IPS DF 6.9 (cell line): ENCODE results near the gene POMZP3.
"Not testable (repeated sequence)": the region's sequence is repeated elsewhere in the genome, so short reads cannot be mapped to it uniquely, and the experiment has no call there.

Experiments used
- DNase-seq: peaks from one replicate; pipeline ENCODE4 v3.0.0-alpha.2; 2013; ENCODE audit warnings: low read depth, low spot score
- H3K27ac ChIP-seq: one replicate; pipeline ENCODE4 v1.5.1; 2013; ENCODE audit warnings: low read length, control low read depth
- H3K27me3 ChIP-seq: 2 replicates; pipeline ENCODE4 v1.6.1; 2013; ENCODE audit warnings: mild to moderate bottlenecking, low read length; ENCODE audit not compliant: control insufficient read depth, insufficient read depth
- H3K36me3 ChIP-seq: 2 replicates; pipeline ENCODE4 v1.6.1; 2013; ENCODE audit warnings: low read length; ENCODE audit not compliant: control insufficient read depth, insufficient read depth
- H3K4me1 ChIP-seq: 2 replicates; pipeline ENCODE4 v1.6.1; 2013; ENCODE audit warnings: low read length; ENCODE audit not compliant: control insufficient read depth, insufficient read depth
- H3K4me3 ChIP-seq: 2 replicates; pipeline ENCODE4 v1.5.1; 2013; ENCODE audit warnings: mild to moderate bottlenecking, low read length
- H3K9me3 ChIP-seq: 2 replicates; pipeline ENCODE4 v1.6.1; 2013; ENCODE audit warnings: low read length, inconsistent platforms; ENCODE audit not compliant: control insufficient read depth, insufficient read depth
- WGBS: extraction: QIAGEN DNeasy Blood & Tissue Kit; methylation state at CpG from one replicate; pipeline ENCODE4 v1.1.7; 2013; ENCODE audit warnings: mixed read lengths, missing lambda C conversion rate; ENCODE audit not compliant: insufficient read length, insufficient coverage; 5-methylcytosine and 5-hydroxymethylcytosine counted together

The POMZP3 gene

DNA sequence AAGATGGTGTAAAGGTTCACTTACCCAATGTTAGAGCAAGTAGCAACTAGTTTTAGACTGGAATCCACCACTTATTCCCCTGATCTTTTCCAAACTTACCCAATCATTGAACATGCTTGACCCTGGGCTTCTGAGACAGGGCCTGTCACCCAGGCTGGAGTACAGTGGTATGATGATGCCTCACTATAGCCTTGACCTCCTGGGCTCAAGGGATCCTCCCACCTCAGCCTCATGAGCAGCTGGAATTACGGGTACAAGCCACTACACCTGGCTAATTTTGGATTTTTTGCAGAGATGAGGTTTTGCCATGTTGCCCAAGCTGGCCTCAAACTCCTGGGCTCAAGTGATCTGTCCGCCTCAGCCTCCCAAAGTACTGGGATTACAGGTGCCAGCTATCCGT, 14.8 kb downstream of the POMZP3 start:
- WGBS, result no CpG with 5 or more reads among the region's 3 CpGs

GRCh38 chr7:76609864-76610263, 17.2 kb downstream of the POMZP3 start:
- H3K27me3 ChIP-seq, H3K27ac ChIP-seq: not testable (repeated sequence)

More for the DNA sequence above, 14.8 kb downstream of the POMZP3 start:
- not testable (repeated sequence) for H3K27me3 ChIP-seq, H3K4me1 ChIP-seq, H3K9me3 ChIP-seq, H3K36me3 ChIP-seq, H3K4me3 ChIP-seq, DNase-seq, H3K27ac ChIP-seq

DNA sequence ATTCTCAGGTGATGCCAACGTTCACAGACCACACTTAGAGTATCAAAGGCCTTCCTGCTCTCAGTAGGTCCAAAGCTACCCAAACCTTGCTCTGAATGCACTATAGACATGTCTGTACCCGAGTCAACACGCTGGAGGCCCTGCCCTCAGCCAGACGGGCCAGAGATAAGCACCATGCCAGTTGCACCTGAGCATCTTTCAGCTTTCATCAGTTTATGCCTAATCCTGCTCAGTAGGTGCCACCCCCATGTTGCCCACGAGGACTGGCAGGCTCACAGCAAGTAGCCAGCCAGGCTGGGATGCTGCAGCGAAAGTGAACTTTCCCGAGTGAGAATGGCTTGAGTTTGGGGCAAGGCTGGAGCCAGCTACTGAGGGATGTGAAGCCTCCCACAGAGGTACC, 18.6 kb downstream of the POMZP3 start:
- not testable (repeated sequence) for H3K27ac ChIP-seq, H3K4me3 ChIP-seq, H3K9me3 ChIP-seq, H3K4me1 ChIP-seq, H3K27me3 ChIP-seq, H3K36me3 ChIP-seq, DNase-seq
- no CpG with 5 or more reads among the region's 7 CpGs for WGBS

More at GRCh38 chr7:76609864-76610263, 17.2 kb downstream of the POMZP3 start:
- not testable (repeated sequence) for DNase-seq, H3K36me3 ChIP-seq, H3K9me3 ChIP-seq, H3K4me1 ChIP-seq, H3K4me3 ChIP-seq
- no CpG with 5 or more reads among the region's 10 CpGs for WGBS

DNA sequence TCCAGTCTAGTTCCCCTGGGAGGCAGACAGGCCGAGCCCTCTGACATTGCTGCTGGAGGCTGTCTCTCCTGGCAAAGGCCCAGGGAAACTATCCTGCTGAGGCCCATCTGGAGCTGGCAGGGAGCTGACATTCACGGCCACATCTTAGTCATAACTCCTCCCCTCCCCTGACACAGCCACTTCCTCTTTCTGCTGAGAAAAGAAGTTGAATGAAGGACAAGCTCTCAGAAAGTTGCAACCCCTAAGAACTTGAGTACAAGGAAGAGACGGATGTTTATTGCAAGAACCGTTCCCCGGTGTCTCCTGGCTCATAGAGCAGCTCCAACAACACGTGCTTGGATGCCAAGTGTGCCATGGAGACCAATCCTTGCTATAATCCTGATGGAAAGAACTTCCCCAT, 21.1 kb downstream of the POMZP3 start:
- H3K4me1 ChIP-seq, H3K27me3 ChIP-seq, DNase-seq, H3K4me3 ChIP-seq, H3K9me3 ChIP-seq, H3K36me3 ChIP-seq, H3K27ac ChIP-seq: not testable (repeated sequence)
- no CpG with 5 or more reads among the region's 6 CpGs for whole genome bisulfite sequencing

DNA sequence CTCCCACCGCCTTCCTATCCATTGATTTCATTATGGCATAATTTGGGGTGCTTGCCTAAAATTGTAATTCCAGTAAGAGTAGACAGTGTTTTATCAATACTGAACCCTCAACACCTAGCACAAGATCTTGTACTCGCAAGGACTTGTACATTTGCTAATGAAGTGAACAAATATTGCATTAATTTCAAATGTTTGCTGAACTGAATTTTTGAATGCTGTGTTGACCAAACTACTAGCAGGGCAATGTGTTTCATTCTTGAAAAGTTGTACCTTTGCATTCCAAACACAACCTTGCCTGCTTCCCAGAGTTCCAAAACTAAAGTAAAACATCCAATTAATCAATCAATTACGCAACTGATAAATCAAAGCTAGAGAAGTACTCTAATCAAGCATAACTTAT, 26.4 kb downstream of the POMZP3 start:
- not testable (repeated sequence) for DNase-seq, H3K36me3 ChIP-seq, H3K9me3 ChIP-seq, H3K27me3 ChIP-seq, H3K27ac ChIP-seq, H3K4me1 ChIP-seq, H3K4me3 ChIP-seq
- 100% methylated on average over 1 of the region's 3 CpGs for WGBS

DNA sequence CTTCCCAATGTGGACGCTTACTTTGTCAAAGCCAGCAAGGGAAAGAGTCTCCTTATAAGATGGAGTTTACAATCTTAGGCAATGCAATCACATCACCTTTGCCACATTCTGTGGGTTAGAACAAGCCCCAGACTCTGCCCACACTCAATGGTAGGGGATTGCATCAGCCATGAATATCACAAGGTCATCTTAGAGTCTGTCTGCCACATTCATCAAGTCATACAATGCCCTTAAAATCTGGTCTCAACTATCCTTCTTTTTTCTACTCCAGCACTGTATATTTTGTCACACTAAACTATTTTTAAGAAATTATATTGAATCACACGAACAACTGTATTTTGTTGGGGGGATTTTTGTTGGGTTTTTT, 27.0 kb downstream of the POMZP3 start:
- H3K36me3 ChIP-seq, H3K9me3 ChIP-seq, DNase-seq, H3K4me3 ChIP-seq, H3K27ac ChIP-seq, H3K27me3 ChIP-seq, H3K4me1 ChIP-seq: not testable (repeated sequence)
- no CpG with 5 or more reads among the region's 2 CpGs for WGBS

- not testable (repeated sequence) for H3K4me1 ChIP-seq, DNase-seq, H3K27ac ChIP-seq, H3K9me3 ChIP-seq, H3K36me3 ChIP-seq, H3K27me3 ChIP-seq, H3K4me3 ChIP-seq
Measured at GRCh38 chr7:76598590-76599264, 28.4 kb downstream of the POMZP3 start.

DNA sequence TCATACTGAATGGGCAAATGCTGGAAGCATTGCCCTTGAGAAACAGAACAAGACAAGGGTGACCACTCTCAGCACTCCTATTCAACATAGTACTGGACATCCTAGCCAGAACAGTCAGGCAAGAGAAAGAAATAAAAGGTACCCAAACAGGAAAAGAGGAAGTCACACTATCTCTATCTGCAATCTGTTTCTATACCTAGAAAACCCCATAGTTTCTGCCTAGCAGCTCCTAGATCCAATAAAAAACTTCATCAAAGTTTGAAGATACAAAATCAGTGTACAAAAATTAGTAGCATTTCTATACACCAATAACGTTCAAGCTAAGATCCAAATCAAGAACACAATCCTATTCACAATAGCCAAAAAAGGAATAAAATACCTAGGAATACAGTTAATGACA, 29.8 kb downstream of the POMZP3 start:
- H3K4me3 ChIP-seq, H3K9me3 ChIP-seq, DNase-seq, H3K36me3 ChIP-seq, H3K4me1 ChIP-seq, H3K27me3 ChIP-seq, H3K27ac ChIP-seq: not testable (repeated sequence)
- no CpG with 5 or more reads among the region's 1 CpG for WGBS

GRCh38 chr7:76592694-76593093, 34.4 kb downstream of the POMZP3 start:
- not testable (repeated sequence) for H3K9me3 ChIP-seq, H3K4me1 ChIP-seq, H3K27ac ChIP-seq, H3K27me3 ChIP-seq, H3K4me3 ChIP-seq, H3K36me3 ChIP-seq, DNase-seq
- no CpG with 5 or more reads among the region's 2 CpGs for WGBS

- no CpG with 5 or more reads among the region's 2 CpGs for WGBS
- H3K27ac ChIP-seq, H3K9me3 ChIP-seq, H3K36me3 ChIP-seq, H3K27me3 ChIP-seq, DNase-seq, H3K4me3 ChIP-seq, H3K4me1 ChIP-seq: not testable (repeated sequence)
Measured at GRCh38 chr7:76591602-76592304, 35.3 kb downstream of the POMZP3 start.

DNA sequence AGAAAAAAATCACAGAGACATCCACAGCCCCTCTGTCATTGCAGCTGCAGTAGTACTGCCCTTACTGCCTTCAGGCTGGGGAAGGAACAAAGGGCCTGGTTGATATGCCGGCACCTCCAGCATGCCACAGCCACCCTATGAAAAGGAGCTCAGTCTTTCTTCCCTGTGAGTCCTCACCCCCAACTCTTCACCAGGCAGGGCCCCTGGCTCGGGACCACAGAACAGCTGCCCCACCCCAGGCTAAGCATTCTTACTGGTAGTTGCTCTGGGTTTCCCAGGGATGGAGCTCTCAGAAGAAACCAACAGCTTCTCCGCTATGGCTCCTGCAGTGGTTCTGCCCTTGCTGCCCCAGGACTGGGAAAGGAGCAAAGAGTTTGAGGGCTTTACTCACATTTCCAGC, 36.0 kb downstream of the POMZP3 start:
- not testable (repeated sequence) for DNase-seq, H3K4me1 ChIP-seq, H3K4me3 ChIP-seq, H3K9me3 ChIP-seq, H3K27ac ChIP-seq, H3K27me3 ChIP-seq, H3K36me3 ChIP-seq
- WGBS, result no CpG with 5 or more reads among the region's 3 CpGs
